Measurements from ENCODE around the gene RERE. TPM values are rescaled to one million over a fixed set of nuclear protein-coding genes. Genes with fewer than 3 reads are reported as not detected.

The RERE gene
- total RNA-seq, 1 donor = 55.0 TPM

- DNase-seq (ENCODE audit: insufficient read length, low spot score, missing footprints) = no peak
- Histone ChIP-seq H3K36me3 (ENCODE audit: insufficient read depth, low read length) (no peaks in the 10 kb centered on the region), H3K27me3 (ENCODE audit: insufficient read depth, low read length) (no peaks in the 10 kb centered on the region), H3K79me2 (ENCODE audit: insufficient read depth, low read length) (peaks cover 92% of the 10 kb centered on the region), H3K4me1 (ENCODE audit: insufficient read depth, low read length) (peaks cover 11% of the 10 kb centered on the region), H3K4me2 (ENCODE audit: insufficient read depth, low read length) (peak overlapping the region; percentile 73), H4K20me1 (ENCODE audit: insufficient read depth, low read length) (peaks cover 19% of the 10 kb centered on the region), H3K9me3 (ENCODE audit: low read depth, low read length) (no peaks in the 10 kb centered on the region), H3K4me3 (ENCODE audit: insufficient read depth, low read length) (no peak overlapping the region), H3K27ac (ENCODE audit: low read depth, low read length) (peak overlapping the region; percentile 48), H2AFZ (ENCODE audit: low read length) (no peak overlapping the region)
- TF ChIP-seq CTCF (IDR thresholded peaks at IDR 0.05; ENCODE audit: extremely low read depth, low read depth, low read length) = no peak
These were observed 129.9 kb downstream of the RERE start for GRCh38 chr1:8687538-8687937.

GRCh38 chr1:8687039-8687438 is 130.4 kb downstream of the RERE start:
- Histone ChIP-seq H2AFZ (ENCODE audit: low read length) (peak overlapping the region; percentile 44), H3K4me2 (ENCODE audit: insufficient read depth, low read length) (peak overlapping the region; percentile 73), H3K4me1 (ENCODE audit: insufficient read depth, low read length) (peaks cover 11% of the 10 kb centered on the region), H3K27ac (ENCODE audit: low read depth, low read length) (peak overlapping the region; percentile 48), H3K79me2 (ENCODE audit: insufficient read depth, low read length) (peaks cover 93% of the 10 kb centered on the region), H3K9me3 (ENCODE audit: low read depth, low read length) (no peaks in the 10 kb centered on the region), H3K4me3 (ENCODE audit: insufficient read depth, low read length) (peak overlapping the region; percentile 41), H4K20me1 (ENCODE audit: insufficient read depth, low read length) (peaks cover 19% of the 10 kb centered on the region), H3K27me3 (ENCODE audit: insufficient read depth, low read length) (no peaks in the 10 kb centered on the region), H3K36me3 (ENCODE audit: insufficient read depth, low read length) (no peaks in the 10 kb centered on the region)
- no peak for DNase-seq (ENCODE audit: insufficient read length, low spot score, missing footprints)
- no peak for TF ChIP-seq CTCF (IDR thresholded peaks at IDR 0.05; ENCODE audit: extremely low read depth, low read depth, low read length)

- no peaks in the 10 kb centered on the region for H3K27me3 ChIP-seq (ENCODE audit: insufficient read depth, low read length)
- no peak overlapping the region for H3K4me3 ChIP-seq (ENCODE audit: insufficient read depth, low read length)
- H3K27ac ChIP-seq (ENCODE audit: low read depth, low read length) = no peak overlapping the region
- H3K4me1 ChIP-seq (ENCODE audit: insufficient read depth, low read length) = peaks cover 22% of the 10 kb centered on the region
- no peaks in the 10 kb centered on the region for H3K9me3 ChIP-seq (ENCODE audit: low read depth, low read length)
- no peak for DNase-seq (ENCODE audit: insufficient read length, low spot score, missing footprints)
- H3K4me2 ChIP-seq (ENCODE audit: insufficient read depth, low read length) = no peak overlapping the region
- TF ChIP-seq CTCF (IDR thresholded peaks at IDR 0.05; ENCODE audit: extremely low read depth, low read depth, low read length) = no peak
- no peaks in the 10 kb centered on the region for H3K36me3 ChIP-seq (ENCODE audit: insufficient read depth, low read length)
- H2AFZ ChIP-seq (ENCODE audit: low read length) = no peak overlapping the region
- peaks cover 96% of the 10 kb centered on the region for H3K79me2 ChIP-seq (ENCODE audit: insufficient read depth, low read length)
- H4K20me1 ChIP-seq (ENCODE audit: insufficient read depth, low read length) = peaks cover 16% of the 10 kb centered on the region
These were observed 132.0 kb downstream of the RERE start for GRCh38 chr1:8685463-8685862.

GRCh38 chr1:8684590-8684989 is 132.8 kb downstream of the RERE start:
- Histone ChIP-seq H3K4me1 (ENCODE audit: insufficient read depth, low read length) (peaks cover 31% of the 10 kb centered on the region), H3K4me2 (ENCODE audit: insufficient read depth, low read length) (no peak overlapping the region), H4K20me1 (ENCODE audit: insufficient read depth, low read length) (peaks cover 17% of the 10 kb centered on the region), H2AFZ (ENCODE audit: low read length) (no peak overlapping the region), H3K27me3 (ENCODE audit: insufficient read depth, low read length) (no peaks in the 10 kb centered on the region), H3K9me3 (ENCODE audit: low read depth, low read length) (no peaks in the 10 kb centered on the region), H3K27ac (ENCODE audit: low read depth, low read length) (no peak overlapping the region), H3K4me3 (ENCODE audit: insufficient read depth, low read length) (no peak overlapping the region), H3K36me3 (ENCODE audit: insufficient read depth, low read length) (no peaks in the 10 kb centered on the region), H3K79me2 (ENCODE audit: insufficient read depth, low read length) (peaks cover 96% of the 10 kb centered on the region)
- DNase-seq (ENCODE audit: insufficient read length, low spot score, missing footprints) = no peak
- TF ChIP-seq CTCF (IDR thresholded peaks at IDR 0.05; ENCODE audit: extremely low read depth, low read depth, low read length) = no peak

All from osteoblast (primary cell).